ENCODE measurements around the gene HEATR5B. TPM values are rescaled to one million over a fixed set of nuclear protein-coding genes. Genes with fewer than 3 reads are reported as not detected.
A peak's percentile ranks its signal among the peaks of the same experiment; 100 is the strongest.

Gene HEATR5B
- total RNA-seq, 1 donor from 2014 or later, result 10.6 TPM

DNA sequence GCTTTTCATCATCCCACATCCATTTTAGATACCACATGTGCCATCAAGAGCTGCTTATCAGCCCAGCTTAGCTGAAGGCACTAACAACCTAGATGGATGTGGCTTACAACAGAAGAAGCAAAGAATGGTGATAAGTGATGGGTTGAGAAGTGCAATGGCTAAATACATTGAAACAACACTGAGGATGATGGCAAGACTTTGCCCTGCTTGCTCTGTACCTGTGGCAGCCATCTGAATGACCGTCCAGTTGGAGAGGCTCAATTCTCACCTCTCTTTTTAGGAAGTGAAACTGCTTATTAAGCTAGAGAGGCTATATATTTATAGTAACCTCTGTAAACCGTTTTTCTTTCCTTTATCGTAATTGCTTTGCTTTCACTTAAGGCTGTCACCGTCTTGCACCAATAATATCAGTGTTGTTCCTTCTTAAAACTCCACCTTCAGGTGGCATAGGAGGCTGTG lies 5.9 kb upstream of the HEATR5B start:
- intact Hi-C loops (cut with DNase I), result no loop called here
- no peak for DNase-seq (ENCODE audit: low spot score in 2 of 2)
- Histone ChIP-seq H3K27ac (no peak overlapping the region), H3K27me3 (no peaks in the 10 kb centered on the region), H3K9me3 (no peaks in the 10 kb centered on the region), H3K4me3 (no peak overlapping the region), H3K36me3 (peaks cover 33 to 52% of the 10 kb centered on the region in 2 donors), H3K4me1 (no peaks in the 10 kb centered on the region)
- TF ChIP-seq CTCF (IDR thresholded peaks at IDR 0.05), result no peak

DNA sequence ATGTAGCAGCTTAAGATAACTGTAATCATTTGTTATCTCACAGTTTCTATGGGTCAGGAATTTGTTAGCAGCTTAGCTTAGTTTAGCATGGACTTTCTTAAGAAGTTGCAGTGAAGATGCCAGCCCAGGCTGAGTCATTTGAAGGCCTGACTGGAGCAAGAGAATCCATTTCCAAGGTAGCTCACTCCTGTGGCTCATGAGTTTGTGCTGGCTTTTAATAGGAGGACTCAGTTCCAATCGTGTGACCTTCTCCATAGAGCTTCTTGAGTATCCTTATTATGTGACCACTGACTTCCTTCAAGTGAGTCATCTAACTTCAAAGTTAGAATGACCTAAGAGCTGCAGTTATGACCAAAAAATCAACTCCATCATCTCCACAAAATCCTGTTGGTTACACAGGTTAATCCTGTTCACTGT lies 1.6 kb upstream of the HEATR5B start:
- Histone ChIP-seq H3K4me3 (no peak overlapping the region), H3K27ac (no peak overlapping the region), H3K4me1 (peaks cover 3 to 14% of the 10 kb centered on the region in 2 donors), H3K9me3 (no peaks in the 10 kb centered on the region), H3K36me3 (peaks cover 9 to 20% of the 10 kb centered on the region in 2 donors), H3K27me3 (no peaks in the 10 kb centered on the region)
- intact Hi-C loops (cut with DNase I), result no loop called here
- DNase-seq (ENCODE audit: low spot score in 2 of 2), result no peak
- TF ChIP-seq CTCF (IDR thresholded peaks at IDR 0.05), result no peak

- H3K27ac ChIP-seq, result peak overlapping the region; percentile 35 to 66
- peak overlapping the region; percentile 82 to 90 for H3K4me3 ChIP-seq
- no peaks in the 10 kb centered on the region for H3K9me3 ChIP-seq
- H3K4me1 ChIP-seq, result peaks cover 3 to 14% of the 10 kb centered on the region in 2 donors
- intact Hi-C loops (cut with DNase I), result no loop called here
- peaks cover 0 to 17% of the 10 kb centered on the region in 2 donors for H3K36me3 ChIP-seq
- TF ChIP-seq CTCF (IDR thresholded peaks at IDR 0.05), result no peak
- DNase-seq (ENCODE audit: low spot score in 2 of 2), result no peak
- H3K27me3 ChIP-seq, result no peaks in the 10 kb centered on the region
Measured at GRCh38 chr2:37084797-37085196, 625 bp upstream of the HEATR5B start.

DNA sequence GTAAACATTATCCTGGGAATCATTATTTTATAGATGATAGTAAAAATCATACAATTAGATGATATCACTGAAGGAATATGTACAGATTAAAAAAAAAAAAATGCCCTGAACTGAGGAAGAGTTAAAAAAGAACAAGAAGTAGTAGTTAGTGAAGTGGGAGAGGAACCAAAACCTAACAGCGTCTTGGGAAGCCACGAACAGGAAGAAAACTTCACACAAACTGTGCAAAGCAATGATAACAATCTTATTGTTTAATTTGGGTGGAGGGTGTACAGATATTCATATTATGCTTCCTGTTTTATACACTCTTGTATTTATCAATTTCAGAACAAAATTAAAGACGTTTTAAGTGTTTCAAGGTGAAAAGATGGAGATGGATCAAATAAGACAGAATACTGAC lies 3.5 kb downstream of the HEATR5B start:
- no peak for DNase-seq (ENCODE audit: low spot score in 2 of 2)
- Histone ChIP-seq H3K4me3 (no peak overlapping the region), H3K27ac (no peak overlapping the region), H3K9me3 (no peaks in the 10 kb centered on the region), H3K27me3 (no peaks in the 10 kb centered on the region), H3K4me1 (peaks cover 3 to 14% of the 10 kb centered on the region in 2 donors), H3K36me3 (peaks cover 4 to 29% of the 10 kb centered on the region in 2 donors)
- TF ChIP-seq CTCF (IDR thresholded peaks at IDR 0.05), result no peak
- intact Hi-C loops (cut with DNase I), result no loop called here

DNA sequence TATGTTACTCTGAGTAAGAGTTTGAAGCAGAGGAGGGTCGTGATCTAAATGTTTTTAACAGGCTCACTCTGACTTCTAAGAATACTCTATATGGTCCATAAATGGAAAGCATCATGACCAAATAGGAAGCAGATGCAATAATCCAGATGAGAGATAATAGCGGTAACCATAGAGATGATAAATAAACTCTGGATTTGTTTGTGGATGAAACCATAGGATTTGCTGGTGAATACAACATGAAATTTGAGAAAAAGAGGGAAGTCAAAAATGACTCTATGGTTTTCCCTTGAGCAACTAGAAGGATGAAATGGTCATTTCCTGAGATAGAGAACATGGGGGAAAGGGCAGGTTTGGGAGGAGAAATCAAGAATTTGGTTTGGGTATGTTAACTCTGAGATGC lies 3.9 kb downstream of the HEATR5B start:
- no peak overlapping the region for H3K4me3 ChIP-seq
- no peak for DNase-seq (ENCODE audit: low spot score in 2 of 2)
- no peaks in the 10 kb centered on the region for H3K27me3 ChIP-seq
- no peak overlapping the region for H3K27ac ChIP-seq
- no peaks in the 10 kb centered on the region for H3K9me3 ChIP-seq
- no peak for TF ChIP-seq CTCF (IDR thresholded peaks at IDR 0.05)
- peaks cover 4 to 33% of the 10 kb centered on the region in 2 donors for H3K36me3 ChIP-seq
- intact Hi-C loops (cut with DNase I), result no loop called here
- H3K4me1 ChIP-seq, result peaks cover 3 to 14% of the 10 kb centered on the region in 2 donors

GRCh38 chr2:37070931-37071330 lies 13.2 kb downstream of the HEATR5B start:
- H3K9me3 ChIP-seq, result no peaks in the 10 kb centered on the region
- H3K27me3 ChIP-seq, result no peaks in the 10 kb centered on the region
- no peak for TF ChIP-seq CTCF (IDR thresholded peaks at IDR 0.05)
- H3K4me3 ChIP-seq, result no peak overlapping the region
- no peak overlapping the region for H3K27ac ChIP-seq
- intact Hi-C loops (cut with DNase I), result no loop called here
- peaks cover 37 to 78% of the 10 kb centered on the region in 2 donors for H3K36me3 ChIP-seq
- DNase-seq (ENCODE audit: low spot score in 2 of 2), result no peak
- H3K4me1 ChIP-seq, result no peaks in the 10 kb centered on the region

Measured in ascending aorta (tissue), 2 donors.